PC-3 (cell line): ENCODE results near the gene PRADC1. TPM values are rescaled to one million over a fixed set of nuclear protein-coding genes. Genes with fewer than 3 reads are reported as not detected.

ENCODE experiments used
- ATAC-seq: fragments of 200-7000 bp; cut with Tn5 transposase; 2 replicates; pipeline ENCODE4 v1.9.1; 2020; ENCODE audit warnings: mild to moderate bottlenecking, moderate library complexity
- BruUV-seq: library from RNA; stranded (reverse); fragments of 400-500 nt; replicated peaks from 2 replicates; lab custom pipeline; 2021; lab: Mats Ljungman, UMichigan
- CTCF ChIA-PET: fragments of 300-600 bp; sonication (Branson Sonifier 250); formaldehyde crosslinking; loops from one replicate; lab custom pipeline; 2022; ENCODE audit warnings: antibody characterized with exemption; lab: Charles Lee
- POLR2A ChIA-PET: fragments of 300-600 bp; sonication (Branson Sonifier 250); formaldehyde crosslinking; loops from one replicate; lab custom pipeline; 2022; ENCODE audit warnings: antibody characterized with exemption; ENCODE audit not compliant: unreplicated experiment; lab: Charles Lee
- DNase-seq: peaks from one replicate; pipeline ENCODE4 v3.0.0-alpha.2; 2015
- H2AFZ ChIP-seq: fragments of 300-600 bp; sonication (generic); 2 replicates; pipeline ENCODE4 v1.6.0; 2016; ENCODE audit warnings: antibody characterized with exemption, low read length
- H3F3A ChIP-seq: fragments of 300-600 bp; sonication (generic); one replicate; pipeline ENCODE4 v1.6.0; 2017; ENCODE audit warnings: antibody characterized with exemption, low read length, control low read depth, mild to moderate bottlenecking; ENCODE audit not compliant: unreplicated experiment
- H3K27ac ChIP-seq: fragments of 300-600 bp; sonication (generic); 2 replicates; pipeline ENCODE4 v1.5.1; 2016; ENCODE audit warnings: mild to moderate bottlenecking, low read length
- H3K27me3 ChIP-seq: fragments of 300-600 bp; sonication (generic); 2 replicates; pipeline ENCODE4 v1.6.1; 2016; ENCODE audit warnings: low read length, mixed read lengths
- H3K36me3 ChIP-seq: fragments of 300-600 bp; sonication (generic); 2 replicates; pipeline ENCODE4 v1.6.1; 2016; ENCODE audit warnings: low read depth, mixed run types, low read length, mixed read lengths
- H3K4me1 ChIP-seq: fragments of 300-600 bp; sonication (generic); 2 replicates; pipeline ENCODE4 v1.5.1; 2016; ENCODE audit warnings: low read length; ENCODE audit not compliant: insufficient read depth
- H3K4me2 ChIP-seq: fragments of 300-600 bp; sonication (generic); 2 replicates; pipeline ENCODE4 v1.6.0; 2016; ENCODE audit warnings: low read length
- H3K4me3 ChIP-seq: fragments of 300-600 bp; sonication (generic); 2 replicates; pipeline ENCODE4 v1.5.1; 2016; ENCODE audit warnings: mild to moderate bottlenecking, low read length, mixed read lengths
- H3K79me2 ChIP-seq: fragments of 300-600 bp; sonication (generic); 2 replicates; pipeline ENCODE4 v1.6.1; 2017; ENCODE audit warnings: low read length, mixed read lengths
- H3K9ac ChIP-seq: fragments of 300-600 bp; sonication (generic); 2 replicates; pipeline ENCODE4 v1.6.0; 2016; ENCODE audit warnings: mild to moderate bottlenecking, low read length
- H3K9me2 ChIP-seq: fragments of 300-600 bp; sonication (generic); replicated peaks from 2 replicates; pipeline ENCODE4 v1.6.1; 2016; ENCODE audit warnings: mixed run types, low read length, mixed read lengths
- H3K9me3 ChIP-seq: fragments of 300-600 bp; sonication (generic); 2 replicates; pipeline ENCODE4 v1.6.1; 2016; ENCODE audit warnings: low read length, mixed read lengths
- H4K20me1 ChIP-seq: fragments of 300-600 bp; sonication (generic); 2 replicates; pipeline ENCODE4 v1.6.1; 2016; ENCODE audit warnings: low read length, mixed read lengths
- EZH2 ChIP-seq: fragments of 300-600 bp; sonication (generic); IDR thresholded peaks from one replicate; pipeline ENCODE4 v1.6.1; 2017; ENCODE audit warnings: antibody characterized with exemption, mild to moderate bottlenecking, low read length; ENCODE audit not compliant: unreplicated experiment
- EZH2phosphoT487 ChIP-seq: fragments of 300-600 bp; sonication (generic); IDR thresholded peaks from 2 replicates; pipeline ENCODE4 v1.6.1; 2018; ENCODE audit warnings: mild to moderate bottlenecking, antibody characterized with exemption, low read length, borderline replicate concordance
- intact Hi-C: fragments of 100-400 bp; cut with micrococcal nuclease; formaldehyde crosslinking; loops from 2 replicates; pipeline ENCODE4 v1.9.0; 2023
- total RNA-seq: library from RNA; depleted of rRNA; stranded (reverse); fragments of >200 nt; gene quantifications from 2 replicates; pipeline ENCODE4 v1.2.3, GENCODE V29; 2014
- TF ChIP-seq, protein P1 (sequence below): fragments of 300-600 bp; sonication (generic); conservative IDR thresholded peaks from 2 replicates; pipeline ENCODE4 v1.5.1; 2017; ENCODE audit warnings: antibody characterized with exemption, low read depth, mild to moderate bottlenecking, low read length

PRADC1 gene
- total RNA-seq, 1 experiment from 2014 or later, result 62.5 TPM

GRCh38 chr2:73212098-73212447 lies 21.0 kb downstream of the PRADC1 start:
- Histone ChIP-seq H3K79me2 (peaks cover 28% of the 10 kb centered on the region), H3F3A (no peaks in the 10 kb centered on the region), H3K36me3 (no peaks in the 10 kb centered on the region), H2AFZ (no peak overlapping the region), H3K4me1 (peaks cover 11% of the 10 kb centered on the region), H3K9me3 (no peaks in the 10 kb centered on the region), H3K4me2 (no peak overlapping the region), H3K27me3 (no peaks in the 10 kb centered on the region), H3K9ac (no peak overlapping the region), H4K20me1 (no peaks in the 10 kb centered on the region), H3K9me2 (no peaks in the 10 kb centered on the region), H3K27ac (no peak overlapping the region), H3K4me3 (no peak overlapping the region)
- CTCF ChIA-PET, result interaction anchor here (0.5 to 1.2 kb wide), 4 partner anchors 21 to 324 kb away, joined by 3 to 16 read pairs (median 4); partner anchors contain the start of gene PRADC1
- no TSS peak for BruUV-seq
- DNase-seq (no peak), ATAC-seq (no peak)
- TF ChIP-seq, protein P1, sequence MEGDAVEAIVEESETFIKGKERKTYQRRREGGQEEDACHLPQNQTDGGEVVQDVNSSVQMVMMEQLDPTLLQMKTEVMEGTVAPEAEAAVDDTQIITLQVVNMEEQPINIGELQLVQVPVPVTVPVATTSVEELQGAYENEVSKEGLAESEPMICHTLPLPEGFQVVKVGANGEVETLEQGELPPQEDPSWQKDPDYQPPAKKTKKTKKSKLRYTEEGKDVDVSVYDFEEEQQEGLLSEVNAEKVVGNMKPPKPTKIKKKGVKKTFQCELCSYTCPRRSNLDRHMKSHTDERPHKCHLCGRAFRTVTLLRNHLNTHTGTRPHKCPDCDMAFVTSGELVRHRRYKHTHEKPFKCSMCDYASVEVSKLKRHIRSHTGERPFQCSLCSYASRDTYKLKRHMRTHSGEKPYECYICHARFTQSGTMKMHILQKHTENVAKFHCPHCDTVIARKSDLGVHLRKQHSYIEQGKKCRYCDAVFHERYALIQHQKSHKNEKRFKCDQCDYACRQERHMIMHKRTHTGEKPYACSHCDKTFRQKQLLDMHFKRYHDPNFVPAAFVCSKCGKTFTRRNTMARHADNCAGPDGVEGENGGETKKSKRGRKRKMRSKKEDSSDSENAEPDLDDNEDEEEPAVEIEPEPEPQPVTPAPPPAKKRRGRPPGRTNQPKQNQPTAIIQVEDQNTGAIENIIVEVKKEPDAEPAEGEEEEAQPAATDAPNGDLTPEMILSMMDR, result no peak
- TF ChIP-seq EZH2, result no peak
- TF ChIP-seq EZH2phosphoT487, result no peak
- POLR2A ChIA-PET, result no interaction called here
- intact Hi-C loops, result loop anchor here (1.0 kb wide), 1 partner anchor 35 kb away; no protein-coding TSS in a partner anchor

DNA sequence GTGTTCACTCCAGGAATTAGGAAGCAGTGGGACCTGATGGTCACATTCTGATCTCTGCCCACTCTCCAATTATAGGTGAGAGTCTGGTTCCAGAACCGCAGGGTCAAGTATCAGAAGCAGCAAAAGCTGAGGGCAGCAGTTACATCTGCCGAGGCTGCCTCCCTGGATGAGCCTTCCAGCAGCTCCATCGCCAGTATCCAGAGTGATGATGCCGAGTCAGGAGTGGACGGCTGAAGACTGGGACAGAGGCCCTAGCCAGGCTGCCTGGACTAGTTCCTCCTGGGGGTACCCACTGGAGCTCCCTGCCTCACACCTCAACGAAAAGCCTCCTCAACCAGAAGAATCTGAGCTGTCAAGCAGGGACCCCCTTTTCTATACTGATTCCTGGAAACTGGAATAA lies 22.3 kb downstream of the PRADC1 start:
- POLR2A ChIA-PET, result no interaction called here
- Histone ChIP-seq H3K27ac (no peak overlapping the region), H3K36me3 (no peaks in the 10 kb centered on the region), H3K4me3 (no peak overlapping the region), H3K9ac (no peak overlapping the region), H4K20me1 (no peaks in the 10 kb centered on the region), H3K79me2 (peaks cover 14% of the 10 kb centered on the region), H3K9me3 (no peaks in the 10 kb centered on the region), H2AFZ (no peak overlapping the region), H3K9me2 (no peaks in the 10 kb centered on the region), H3K4me2 (no peak overlapping the region), H3K4me1 (peaks cover 9% of the 10 kb centered on the region), H3K27me3 (peaks cover under 1% of the 10 kb centered on the region; the same call in 1 of the 2 replicates), H3F3A (no peaks in the 10 kb centered on the region)
- no TSS peak for BruUV-seq
- ATAC-seq (no peak), DNase-seq (no peak)
- CTCF ChIA-PET, result no interaction called here
- intact Hi-C loops, result no loop called here
- TF ChIP-seq EZH2 (no peak), EZH2phosphoT487 (no peak)
- TF ChIP-seq, protein P1, result no peak

DNA sequence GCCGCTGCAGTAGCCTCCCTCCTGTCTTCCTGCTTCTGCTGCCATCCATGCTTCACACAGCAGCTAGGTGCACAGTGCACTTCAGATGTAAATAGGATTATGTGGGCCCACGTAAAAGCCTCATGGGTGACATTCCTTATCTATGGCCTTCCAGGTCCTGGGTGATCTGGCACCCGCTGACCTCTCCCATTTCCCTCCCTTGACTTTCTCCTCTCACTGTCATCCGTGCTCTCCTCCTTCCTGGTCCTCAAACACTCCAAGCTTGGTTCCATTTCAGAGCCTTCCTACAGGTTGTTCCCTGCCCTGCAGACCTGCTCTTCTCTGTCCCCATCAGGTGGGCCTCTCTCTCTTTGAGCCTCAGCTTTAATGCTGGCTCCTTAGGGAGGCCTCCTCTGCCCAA lies 23.0 kb downstream of the PRADC1 start:
- no peaks in the 10 kb centered on the region for H3K36me3 ChIP-seq
- no peak for DNase-seq
- no peak overlapping the region for H3K27ac ChIP-seq
- H3K79me2 ChIP-seq, result peaks cover 7% of the 10 kb centered on the region
- H3K4me2 ChIP-seq, result no peak overlapping the region
- ATAC-seq, result no peak
- no peak overlapping the region for H3K9ac ChIP-seq
- intact Hi-C loops, result no loop called here
- no peaks in the 10 kb centered on the region for H3F3A ChIP-seq
- H4K20me1 ChIP-seq, result no peaks in the 10 kb centered on the region
- no peaks in the 10 kb centered on the region for H3K9me3 ChIP-seq
- no peak for TF ChIP-seq EZH2
- no peak for TF ChIP-seq EZH2phosphoT487
- TF ChIP-seq, protein P1, result no peak
- POLR2A ChIA-PET, result no interaction called here
- no peaks in the 10 kb centered on the region for H3K9me2 ChIP-seq
- H2AFZ ChIP-seq, result no peak overlapping the region
- peaks cover 2% of the 10 kb centered on the region for H3K4me1 ChIP-seq
- peaks cover 4% of the 10 kb centered on the region; the same call in 1 of the 2 replicates for H3K27me3 ChIP-seq
- CTCF ChIA-PET, result no interaction called here
- no peak overlapping the region for H3K4me3 ChIP-seq
- no TSS peak for BruUV-seq
